Measurements from ENCODE around the gene BRSK2.
"Not testable (repeated sequence)": the region's sequence is repeated elsewhere in the genome, so short reads cannot be mapped to it uniquely, and the experiment has no call there.

The BRSK2 gene

DNA sequence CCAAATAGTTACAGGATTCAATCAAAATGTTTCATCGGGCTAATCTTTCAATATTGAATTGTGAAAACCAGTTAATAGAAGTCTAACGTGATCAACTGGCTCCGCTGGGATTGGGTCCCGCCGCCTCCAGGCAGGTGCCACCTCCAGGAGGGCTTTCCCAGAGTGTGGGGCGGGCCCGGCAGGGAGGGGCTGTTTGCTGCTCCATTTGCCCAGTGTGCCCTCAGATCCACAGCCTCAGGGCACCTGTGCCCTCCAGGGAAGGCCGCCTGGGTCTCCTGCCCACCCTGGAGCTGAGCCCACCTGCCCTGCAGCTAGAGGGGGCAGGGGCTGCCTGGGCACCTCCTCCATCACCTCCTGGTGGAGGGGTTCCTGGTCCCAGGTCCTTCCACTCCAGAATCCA lies 17.9 kb downstream of the BRSK2 start:
- no peak for DNase-seq (ENCODE audit: low read depth in 2 of 2, low spot score in 1 of 2)

DNA sequence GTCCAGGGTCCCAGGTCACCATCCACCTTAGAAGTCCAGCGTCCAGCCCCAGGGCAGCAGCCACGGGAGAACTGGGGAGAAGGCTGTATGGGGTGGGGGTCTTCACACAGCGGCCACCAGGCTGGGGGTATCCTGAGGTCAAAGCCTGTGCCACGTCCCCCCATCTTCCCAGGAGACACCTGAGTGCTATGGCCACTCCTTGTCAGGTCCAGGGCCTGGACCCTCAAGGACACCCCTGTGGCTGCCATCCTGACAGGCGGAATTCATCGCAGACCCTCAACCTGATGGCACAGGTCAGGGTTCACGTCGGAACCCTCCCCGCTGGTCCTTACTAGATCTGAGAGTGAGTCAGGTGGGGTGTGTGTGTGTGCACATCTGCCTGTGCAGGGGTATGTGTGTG lies 18.6 kb downstream of the BRSK2 start:
- no peak for DNase-seq (ENCODE audit: low read depth in 2 of 2, low spot score in 1 of 2)

DNA sequence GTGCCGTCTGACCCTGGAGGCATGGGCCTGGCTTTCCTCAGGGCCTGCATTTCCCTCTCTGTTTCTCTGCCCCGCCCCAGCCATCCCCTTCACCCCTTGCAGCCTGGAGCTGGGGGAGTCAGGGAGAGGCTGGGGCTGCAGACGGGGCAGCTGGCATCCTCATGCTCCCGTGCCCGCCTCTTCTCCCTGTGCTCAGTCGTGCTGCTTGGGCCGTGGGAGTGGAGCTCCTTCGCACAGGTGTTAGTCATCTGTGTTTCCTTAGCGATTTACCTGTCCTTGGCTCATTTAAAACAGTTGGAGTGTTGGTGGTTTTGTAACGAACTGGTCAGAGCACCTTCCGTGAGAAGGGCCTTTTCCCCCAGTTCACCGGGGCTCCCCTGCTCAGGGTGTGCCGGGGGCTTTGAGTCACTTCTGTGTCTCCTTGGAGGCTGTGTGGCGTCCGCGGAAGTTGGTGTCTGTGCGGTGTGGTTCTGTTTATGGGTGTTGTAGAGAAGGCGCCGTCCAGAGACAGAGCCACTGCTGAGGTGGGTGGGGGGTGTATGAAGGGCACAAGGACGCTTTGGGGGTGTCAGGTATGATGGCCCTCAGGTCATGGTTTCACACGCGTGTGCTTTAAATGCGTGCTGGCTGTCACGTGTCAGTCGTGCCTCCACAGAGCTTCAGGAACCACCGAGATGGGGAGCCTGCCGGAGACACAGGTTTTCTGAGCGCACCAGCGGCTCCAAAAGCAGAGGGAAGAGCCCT lies 19.5 kb downstream of the BRSK2 start:
- no peak for DNase-seq (ENCODE audit: low read depth in 2 of 2, low spot score in 1 of 2)

DNA sequence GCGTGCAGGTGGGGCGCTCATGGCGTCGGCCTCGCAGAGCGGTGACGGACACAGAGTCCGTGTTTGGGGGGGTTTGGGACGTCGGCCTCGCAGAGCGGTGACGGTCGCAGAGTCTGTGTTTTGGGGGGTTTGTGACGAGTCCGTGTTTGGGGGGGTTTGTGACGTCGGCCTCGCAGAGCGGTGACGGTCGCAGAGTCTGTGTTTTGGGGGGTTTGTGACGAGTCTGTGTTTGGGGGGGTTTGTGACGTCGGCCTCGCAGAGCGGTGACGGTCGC lies 20.1 kb downstream of the BRSK2 start:
- DNase-seq (ENCODE audit: low read depth in 2 of 2, low spot score in 1 of 2), result not testable (repeated sequence)

DNA sequence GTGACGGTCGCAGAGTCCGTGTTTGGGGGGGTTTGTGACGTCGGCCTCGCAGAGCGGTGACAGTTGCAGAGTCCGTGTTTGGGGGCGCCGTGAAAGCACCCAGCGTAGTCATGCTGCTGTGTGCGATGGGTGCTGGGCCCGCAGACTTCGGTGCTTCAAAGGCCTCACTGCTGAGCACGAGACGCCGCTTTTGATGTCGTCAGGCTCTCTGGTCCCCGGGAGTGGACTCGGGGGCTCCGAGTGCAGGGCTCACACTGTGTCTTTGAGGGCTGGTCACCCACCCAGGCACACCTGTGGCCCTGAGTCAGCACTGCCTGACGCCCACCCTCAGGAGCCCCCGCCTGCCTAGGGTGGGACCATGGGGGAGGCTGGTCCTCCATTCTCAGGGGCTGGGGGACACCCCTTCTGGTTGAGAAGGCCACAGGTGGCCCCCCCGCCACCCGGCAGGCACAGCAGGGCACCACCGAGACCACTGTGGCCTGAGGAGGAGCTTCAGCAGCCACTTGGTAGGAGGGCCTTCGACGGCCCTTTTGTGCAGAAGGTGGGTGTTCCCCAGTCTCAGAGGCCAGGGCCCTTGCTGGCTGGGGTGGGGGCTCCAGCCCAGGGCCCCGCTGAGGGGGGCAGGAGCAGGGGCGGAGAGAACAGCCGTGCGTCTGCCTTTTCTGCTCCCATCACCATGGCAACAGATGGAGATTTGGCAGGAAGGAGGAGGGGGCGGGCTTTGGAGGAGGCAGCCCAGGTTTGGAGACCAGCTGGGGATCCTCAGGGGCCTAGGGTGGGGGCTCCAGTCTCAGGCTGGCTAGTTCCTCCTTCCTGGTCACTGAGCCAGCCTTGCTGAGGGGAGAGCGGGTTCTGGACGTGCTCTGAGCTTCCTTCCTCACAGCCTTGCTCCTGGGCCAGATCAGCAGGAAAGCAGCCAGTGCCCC lies 20.9 kb downstream of the BRSK2 start:
- no peak for DNase-seq (ENCODE audit: low read depth in 2 of 2, low spot score in 1 of 2)

DNA sequence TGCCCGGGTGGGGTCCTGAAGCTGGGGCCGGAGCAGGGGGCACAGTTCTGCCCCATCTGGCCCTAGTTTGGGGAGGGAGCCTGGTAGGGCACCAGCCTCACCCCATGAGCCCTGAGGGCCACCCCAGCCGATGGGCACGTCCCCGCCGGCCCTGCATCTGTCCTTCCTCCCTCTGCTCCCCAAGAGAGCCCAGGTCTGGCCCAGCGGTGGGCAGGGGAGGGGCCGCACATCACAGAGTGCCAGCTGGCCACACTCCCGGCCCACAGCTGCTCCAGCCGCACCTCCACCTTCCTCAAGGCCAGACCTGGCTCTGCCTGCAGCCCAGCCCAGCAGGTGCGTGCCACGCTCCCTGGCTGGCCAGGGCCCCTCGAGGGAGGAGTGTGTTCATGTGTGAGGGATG lies 21.6 kb downstream of the BRSK2 start:
- no peak for DNase-seq (ENCODE audit: low read depth in 2 of 2, low spot score in 1 of 2)

DNA sequence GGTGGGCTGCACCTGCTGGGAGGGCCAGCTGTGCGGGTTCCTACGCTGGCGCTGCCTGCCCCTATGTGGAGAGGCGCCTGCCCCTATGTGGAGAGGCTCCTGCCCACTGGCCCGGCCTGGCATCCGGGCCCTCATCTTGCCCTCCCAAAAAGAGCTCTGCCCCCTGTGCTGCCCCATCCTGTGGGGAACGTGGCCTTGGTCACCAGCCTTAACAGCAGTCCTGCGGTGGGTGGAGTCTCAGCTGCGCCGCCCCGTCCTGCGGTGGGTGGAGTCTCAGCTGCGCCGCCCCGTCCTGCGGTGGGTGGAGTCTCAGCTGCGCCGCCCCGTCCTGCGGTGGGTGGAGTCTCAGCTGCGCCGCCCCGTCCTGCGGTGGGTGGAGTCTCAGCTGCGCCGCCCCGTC lies 22.0 kb downstream of the BRSK2 start:
- DNase-seq (ENCODE audit: low read depth in 2 of 2, low spot score in 1 of 2), result not testable (repeated sequence)

DNA sequence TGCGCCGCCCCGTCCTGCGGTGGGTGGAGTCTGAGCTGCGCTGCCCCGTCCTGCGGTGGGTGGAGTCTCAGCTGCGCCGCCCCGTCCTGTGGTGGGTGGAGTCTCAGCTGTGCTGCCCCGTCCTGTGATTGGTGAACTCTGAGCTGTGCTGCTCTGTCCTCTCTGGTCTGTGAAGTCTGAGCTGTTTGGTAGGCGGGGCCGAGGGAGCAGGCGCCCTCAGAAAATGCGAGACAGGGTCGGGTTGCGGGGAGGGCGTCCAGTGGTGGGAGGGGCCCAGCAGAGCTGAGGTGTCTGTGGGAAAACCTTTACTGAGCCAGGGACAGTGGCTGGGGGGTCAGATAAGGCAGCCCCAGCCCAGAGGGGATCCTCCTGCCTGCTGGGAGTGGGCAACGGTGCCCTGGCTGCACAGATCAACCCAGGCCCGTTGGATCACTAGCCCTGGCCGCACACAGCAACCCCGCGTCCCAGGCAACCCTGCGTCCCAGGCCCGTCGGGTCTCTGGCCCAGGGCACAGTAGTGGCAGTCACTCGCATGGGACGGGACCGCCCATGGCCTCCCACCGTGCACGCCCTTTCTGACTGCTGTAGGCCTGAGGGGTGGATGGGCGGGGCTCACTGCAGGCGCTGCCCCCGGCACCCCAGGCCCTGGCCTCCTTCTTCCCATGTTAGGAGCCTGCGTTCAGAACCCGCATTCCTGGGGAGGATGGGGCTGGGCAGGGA lies 22.8 kb downstream of the BRSK2 start:
- DNase-seq (ENCODE audit: low read depth in 2 of 2, low spot score in 1 of 2), result no peak

DNA sequence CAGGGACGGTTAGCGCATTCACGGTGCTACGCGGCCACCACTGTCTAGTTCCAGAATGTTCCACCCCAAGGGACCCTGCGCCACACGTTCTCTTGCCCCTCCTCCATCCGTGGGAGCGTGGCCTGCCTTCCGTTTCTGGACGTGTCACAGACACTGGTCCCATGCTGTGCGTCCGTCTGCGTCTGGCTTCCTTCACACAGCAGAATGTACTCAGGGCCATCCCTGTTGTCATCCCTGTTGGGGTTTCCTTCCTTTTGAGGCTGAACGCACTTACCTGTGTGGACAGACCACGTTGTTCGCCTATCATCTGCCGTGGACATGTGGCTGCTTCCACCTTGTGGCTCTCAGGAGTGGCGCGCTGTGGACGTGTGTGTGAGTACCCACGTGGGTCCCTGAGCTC lies 24.9 kb downstream of the BRSK2 start:
- no peak for DNase-seq (ENCODE audit: low read depth in 2 of 2, low spot score in 1 of 2)

DNA sequence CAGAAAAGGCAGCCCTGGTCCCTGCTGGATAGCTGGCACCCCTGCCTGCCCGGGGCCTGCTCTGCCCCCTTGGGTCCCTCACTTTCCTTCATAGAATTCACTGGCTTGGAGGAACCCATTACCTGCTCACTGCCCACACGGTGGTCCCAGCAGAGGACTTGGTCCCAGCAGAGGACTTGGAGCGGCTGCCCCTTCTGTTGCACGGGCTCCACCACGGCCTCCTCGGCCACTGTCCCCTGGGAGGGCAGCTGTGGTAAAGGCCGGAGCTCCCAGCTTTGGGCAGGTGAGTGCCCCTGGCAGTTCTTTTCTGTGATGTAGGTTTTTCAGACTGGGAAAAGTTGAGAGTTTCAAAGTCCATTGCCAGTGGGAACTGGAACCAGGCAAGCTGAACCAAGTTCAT lies 25.9 kb downstream of the BRSK2 start:
- no peak for DNase-seq (ENCODE audit: low read depth in 2 of 2, low spot score in 1 of 2)

DNA sequence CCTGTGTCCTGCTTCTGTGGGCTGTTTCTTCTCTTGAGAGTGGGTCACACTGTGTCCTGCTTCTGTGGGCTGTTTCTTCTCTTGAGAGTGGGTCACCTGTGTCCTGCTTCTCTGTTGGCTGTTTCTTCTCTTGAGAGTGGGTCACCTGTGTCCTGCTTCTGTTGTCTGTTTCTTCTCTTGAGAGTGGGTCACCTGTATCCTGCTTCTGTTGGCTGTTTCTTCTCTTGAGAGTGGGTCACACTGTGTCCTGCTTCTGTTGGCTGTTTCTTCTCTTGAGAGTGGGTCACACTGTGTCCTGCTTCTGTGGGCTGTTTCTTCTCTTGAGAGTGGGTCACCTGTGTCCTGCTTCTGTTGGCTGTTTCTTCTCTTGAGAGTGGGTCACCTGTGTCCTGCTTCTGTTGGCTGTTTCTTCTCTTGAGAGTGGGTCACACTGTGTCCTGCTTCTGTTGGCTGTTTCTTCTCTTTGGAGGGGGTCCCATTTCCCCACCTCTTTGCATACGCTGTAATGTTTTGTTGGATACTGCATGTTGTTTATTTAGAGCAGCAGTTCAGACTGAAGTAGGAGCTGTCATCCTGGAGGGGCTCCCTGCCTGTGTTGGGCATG lies 28.6 kb downstream of the BRSK2 start:
- DNase-seq (ENCODE audit: low read depth in 2 of 2, low spot score in 1 of 2), result not testable (repeated sequence)

DNA sequence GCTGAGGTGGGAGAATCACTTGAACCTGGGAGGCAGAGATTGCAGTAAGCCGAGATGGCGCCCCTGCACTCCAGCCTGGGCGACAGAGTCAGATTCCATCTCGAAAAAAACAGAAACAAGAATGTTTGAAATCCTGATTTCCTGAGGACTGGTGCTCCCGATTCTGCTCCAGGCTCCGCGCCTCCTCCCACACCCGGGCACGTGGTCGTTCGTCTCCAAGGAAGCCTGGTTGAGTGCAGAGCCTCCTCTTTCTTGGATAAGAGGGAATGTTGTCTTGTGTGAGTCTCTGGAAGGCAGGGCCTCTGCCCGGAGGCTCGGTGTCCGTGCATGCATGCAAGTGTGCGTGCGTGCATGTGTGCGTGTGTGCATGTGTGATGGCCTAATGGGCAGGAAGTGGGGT lies 30.1 kb downstream of the BRSK2 start:
- no peak for DNase-seq (ENCODE audit: low read depth in 2 of 2, low spot score in 1 of 2)

DNA sequence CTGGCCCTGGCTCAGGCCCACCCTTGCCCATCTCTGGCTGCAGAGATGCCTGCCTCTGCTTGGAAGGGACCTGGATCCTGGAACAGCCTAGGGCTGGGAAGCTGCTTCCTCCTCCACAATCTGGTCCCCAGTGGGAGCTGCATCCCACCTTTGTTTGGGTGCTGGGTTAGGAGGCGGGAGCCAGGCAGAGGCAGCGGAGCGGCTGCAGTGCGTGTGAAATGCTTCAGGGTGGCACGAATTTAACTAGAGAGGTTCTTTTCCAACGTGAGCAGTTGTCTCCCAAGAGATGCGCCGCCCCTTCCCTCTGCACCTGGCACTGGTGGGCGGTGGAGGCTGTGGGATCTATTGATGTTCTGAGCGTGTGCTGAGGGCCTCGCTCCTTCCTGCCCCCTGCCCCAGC lies 31.6 kb downstream of the BRSK2 start:
- no peak for DNase-seq (ENCODE audit: low read depth in 2 of 2, low spot score in 1 of 2)

DNA sequence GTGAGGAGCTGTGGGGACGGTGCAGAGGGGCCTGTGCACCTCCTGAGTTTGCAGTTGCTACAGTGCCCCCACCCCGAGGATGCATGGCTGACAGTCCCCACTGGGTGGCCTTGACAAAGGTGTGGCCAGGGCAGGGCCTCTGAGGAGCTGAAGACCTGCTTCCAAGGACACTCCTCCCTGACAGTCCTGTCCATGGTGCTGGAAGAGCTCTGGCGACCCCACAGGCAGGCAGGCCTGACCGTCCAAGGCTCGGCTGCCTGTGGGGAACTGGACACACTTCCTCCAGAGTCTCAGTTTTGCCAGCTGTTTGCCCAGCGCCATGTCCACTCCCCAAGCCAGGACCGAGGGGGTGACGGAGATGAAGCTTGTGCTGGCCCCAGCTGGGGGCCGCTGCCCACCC lies 32.7 kb downstream of the BRSK2 start:
- DNase-seq (ENCODE audit: low read depth in 2 of 2, low spot score in 1 of 2), result no peak

DNA sequence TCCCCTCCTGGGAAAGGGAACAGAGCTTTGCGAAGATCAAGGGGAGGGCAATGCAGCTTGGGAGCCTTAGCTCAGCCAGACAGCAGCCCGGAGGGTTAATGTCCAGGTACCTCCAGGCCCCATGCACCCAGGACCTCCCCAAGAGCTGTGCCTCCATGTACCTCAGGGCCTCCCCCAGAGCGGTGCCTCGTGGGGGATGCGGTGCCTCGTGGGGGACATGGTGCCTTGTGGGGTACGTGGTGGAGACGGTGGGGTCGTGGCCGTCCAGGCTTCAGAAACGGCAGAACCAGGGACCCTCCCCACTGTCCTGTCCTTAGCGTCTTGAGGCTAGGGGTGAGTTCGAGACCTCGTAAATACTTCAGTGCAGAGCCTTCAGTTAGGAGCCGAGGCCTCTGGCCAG lies 33.2 kb downstream of the BRSK2 start:
- no peak for DNase-seq (ENCODE audit: low read depth in 2 of 2, low spot score in 1 of 2)

DNA sequence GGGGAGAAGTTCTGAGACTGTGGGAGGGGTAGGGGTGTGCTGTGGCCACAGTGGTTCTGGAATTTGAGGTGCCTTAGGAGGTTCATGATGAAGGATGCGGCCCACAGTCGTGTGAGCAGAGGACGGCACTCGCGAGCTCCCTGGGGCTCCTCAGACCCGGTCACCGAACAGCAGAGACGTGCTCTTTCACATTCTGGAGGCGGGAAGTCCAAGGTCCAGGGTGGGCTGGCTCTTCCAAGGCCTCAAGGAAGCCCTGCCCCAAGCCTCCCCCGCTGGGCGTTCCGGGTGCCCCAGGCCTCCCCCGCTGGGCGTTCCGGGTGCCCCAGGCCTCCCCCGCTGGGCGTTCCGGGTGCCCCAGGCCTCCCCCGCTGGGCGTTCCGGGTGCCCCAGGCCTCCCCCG lies 33.7 kb downstream of the BRSK2 start:
- DNase-seq (ENCODE audit: low read depth in 2 of 2, low spot score in 1 of 2), result not testable (repeated sequence)

DNA sequence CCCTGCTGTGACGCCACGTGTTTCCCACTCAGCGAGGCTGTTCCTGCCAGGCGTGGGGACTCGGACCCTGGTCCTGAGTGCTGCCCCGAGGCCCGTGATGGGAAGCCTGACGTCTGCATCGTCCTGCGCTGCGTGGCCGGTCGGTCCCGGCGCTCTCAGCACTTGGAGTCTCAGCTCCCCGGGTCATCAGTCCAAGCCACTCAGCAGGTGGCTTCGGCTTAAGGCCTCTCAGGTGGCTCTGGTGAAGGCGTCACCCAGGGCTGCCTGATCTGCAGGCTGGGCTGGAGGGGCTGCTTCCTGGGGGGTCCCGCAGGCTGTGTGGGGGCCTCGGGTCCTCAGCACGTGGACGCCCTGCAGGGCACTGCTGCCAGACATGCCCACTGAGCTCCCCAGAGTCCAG lies 35.3 kb downstream of the BRSK2 start:
- DNase-seq (ENCODE audit: low read depth in 2 of 2, low spot score in 1 of 2), result no peak

DNA sequence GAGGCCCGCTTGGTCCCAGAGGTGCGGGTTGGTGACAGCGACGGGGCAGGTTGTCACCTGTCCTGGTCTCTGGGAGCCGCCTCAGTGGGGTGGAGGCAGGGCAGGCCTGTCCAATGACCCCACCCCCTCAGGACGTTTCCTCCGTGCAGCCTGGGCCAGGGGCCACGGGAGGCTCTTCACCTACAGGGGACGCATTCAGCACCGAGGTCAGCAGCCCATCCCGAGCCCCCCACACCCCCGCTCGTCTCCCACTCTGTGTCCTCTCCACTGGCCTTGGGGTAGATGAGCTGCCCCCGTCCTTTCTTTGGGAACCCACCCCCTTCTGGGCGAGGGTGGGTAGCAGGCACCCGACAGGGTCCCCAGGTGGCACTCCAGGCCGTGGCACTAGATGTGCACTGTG lies 35.7 kb downstream of the BRSK2 start:
- no peak for DNase-seq (ENCODE audit: low read depth in 2 of 2, low spot score in 1 of 2)

DNA sequence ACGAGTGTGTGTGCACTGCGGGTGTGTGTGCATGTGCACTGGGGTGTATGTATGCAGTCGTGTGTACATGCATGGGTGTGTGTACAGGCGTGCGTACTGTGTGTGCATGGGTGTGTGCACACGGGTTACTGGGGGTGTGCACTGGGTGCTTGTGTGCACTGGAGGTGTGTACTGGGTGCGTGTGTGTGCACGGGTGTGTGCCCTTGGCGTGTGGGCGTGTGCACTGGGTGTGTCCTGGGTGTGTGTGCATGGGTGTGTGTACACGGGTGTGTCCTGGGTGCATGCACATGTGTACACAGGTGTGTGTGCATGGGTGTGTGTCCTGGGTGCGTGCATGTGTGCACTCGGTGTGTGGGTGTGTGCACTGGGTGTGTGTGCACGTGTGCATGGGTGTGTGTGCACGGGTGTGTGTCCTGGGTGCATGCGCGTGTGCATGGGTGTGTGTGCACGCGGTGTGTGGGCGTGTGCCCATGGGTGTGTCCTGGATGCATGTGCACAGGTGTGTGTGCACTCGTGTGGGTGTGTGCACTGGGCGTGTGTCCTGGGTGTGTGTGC lies 39.1 kb downstream of the BRSK2 start:
- DNase-seq (ENCODE audit: low read depth in 2 of 2, low spot score in 1 of 2), result no peak

DNA sequence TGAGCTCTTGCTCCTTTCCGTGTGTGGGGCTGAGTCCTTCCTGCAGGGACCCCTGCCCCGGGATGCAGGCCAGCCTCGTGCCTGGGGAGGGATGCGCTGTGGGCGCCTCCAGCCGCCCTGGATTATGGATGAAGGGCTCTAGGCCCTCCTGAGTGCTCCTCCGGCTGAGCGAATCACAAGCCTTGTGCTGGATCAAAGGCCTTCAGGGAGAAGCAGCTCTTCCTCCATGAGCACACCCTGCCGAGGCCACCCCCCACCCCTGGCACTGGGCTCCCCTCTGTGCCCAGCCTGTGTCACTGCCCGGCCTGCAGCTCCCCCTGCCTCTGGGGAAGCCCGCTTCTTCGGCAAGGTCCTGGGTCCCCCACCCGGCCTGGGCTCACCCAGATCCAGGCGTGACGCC lies 43.8 kb downstream of the BRSK2 start:
- DNase-seq (ENCODE audit: low read depth in 2 of 2, low spot score in 1 of 2), result no peak

DNA sequence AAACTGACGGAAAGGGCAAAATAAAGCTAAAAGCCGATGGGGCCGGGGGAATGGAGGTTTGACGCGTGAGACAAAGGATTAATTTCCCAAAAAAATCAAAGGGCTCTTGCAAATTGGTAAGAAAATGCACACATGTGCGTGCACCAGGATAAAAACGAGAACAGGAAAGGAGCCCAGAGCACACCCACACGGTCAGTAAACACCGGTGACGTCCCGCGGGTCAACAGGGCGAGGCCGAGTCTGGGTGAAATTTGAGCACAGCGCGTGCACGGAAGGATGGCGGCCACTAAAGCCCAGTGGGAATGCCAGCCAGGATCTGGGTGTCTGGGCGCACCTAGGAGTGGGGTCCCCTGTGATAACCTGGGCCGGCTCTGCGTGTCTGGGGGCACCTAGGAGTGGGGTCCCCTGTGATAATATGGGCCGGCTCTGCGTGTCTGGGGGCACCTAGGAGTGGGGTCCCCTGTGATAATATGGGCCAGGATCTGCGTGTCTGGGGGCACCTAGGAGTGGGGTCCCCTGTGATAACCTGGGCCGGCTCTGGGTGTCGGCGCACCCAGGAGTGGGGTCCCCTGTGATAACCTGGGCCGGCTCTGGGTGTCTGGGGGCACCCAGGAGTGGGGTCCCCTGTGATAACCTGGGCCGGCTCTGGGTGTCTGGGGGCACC lies 44.4 kb downstream of the BRSK2 start:
- DNase-seq (ENCODE audit: low read depth in 2 of 2, low spot score in 1 of 2), result no peak

Measured in stimulated activated CD8-positive, alpha-beta memory T cell treated with anti-CD3 and anti-CD28 coated beads, Interleukin-4, amount 100 ng/mL, for 4 hours (primary cell).